SJSA1 (cell line): Measurements from ENCODE around the gene RRAS. TPM values are rescaled to one million over a fixed set of nuclear protein-coding genes. Genes with fewer than 3 reads are reported as not detected.

Source experiments
- DNase-seq, 2 experiments: peaks; one replicate each; pipeline ENCODE4 v3.0.0-alpha.2; 2015 to 2020; ENCODE audit warnings: low spot score in 2 of 2, low read depth in 1 of 2
- H3K27ac ChIP-seq: fragments of 250-450 bp; sonication (Bioruptor Pico); 2 replicates; pipeline ENCODE4 v1.5.1; 2020; ENCODE audit warnings: mild to moderate bottlenecking, moderate library complexity
- H3K27me3 ChIP-seq: fragments of 250-450 bp; sonication (Bioruptor Pico); replicated peaks from 2 replicates; pipeline ENCODE4 v1.5.1; 2020; ENCODE audit warnings: mild to moderate bottlenecking, moderate library complexity
- H3K36me3 ChIP-seq: fragments of 250-450 bp; sonication (Bioruptor Pico); 2 replicates; pipeline ENCODE4 v1.5.1; 2020; ENCODE audit warnings: mild to moderate bottlenecking
- H3K4me1 ChIP-seq: fragments of 250-450 bp; sonication (Bioruptor Pico); replicated peaks from 2 replicates; pipeline ENCODE4 v1.6.1; 2021; ENCODE audit warnings: mild to moderate bottlenecking
- H3K4me3 ChIP-seq: fragments of 250-450 bp; sonication (Bioruptor Pico); 2 replicates; pipeline ENCODE4 v1.5.1; 2020; ENCODE audit warnings: mild to moderate bottlenecking
- H3K9me3 ChIP-seq: fragments of 250-450 bp; sonication (Bioruptor Pico); replicated peaks from 2 replicates; pipeline ENCODE4 v1.5.1; 2020; ENCODE audit warnings: mild to moderate bottlenecking
- total RNA-seq: library from RNA; depleted of rRNA; stranded (reverse); fragments of >200 nt; shearing (Covaris generic); gene quantifications from 2 replicates; pipeline ENCODE4 v1.2.3, GENCODE V29; 2014

RRAS gene
- total RNA-seq, 1 experiment from 2014 or later = 30.6 TPM

- Histone ChIP-seq H3K9me3 (no peaks in the 10 kb centered on the region), H3K4me1 (peaks cover 20% of the 10 kb centered on the region), H3K4me3 (peak within 1 kb of the TSS; percentile 56), H3K27me3 (no peaks in the 10 kb centered on the region), H3K36me3 (peaks cover 56% of the 10 kb centered on the region), H3K27ac (peak within 1 kb of the TSS; percentile 12)
- peak; percentile 94 to 98 for DNase-seq
Measured at GRCh38 chr19:49665351-49666119, 25.6 kb upstream of the RRAS start, which contains the start of the genes BCL2L12 and IRF3. Gene BCL2L12, plus strand, starts transcription at chr19:49665933. Its CDS starts 760 bp downstream, at chr19:49666693. Gene IRF3, minus strand, starts transcription at chr19:49665857. Its CDS starts 1,019 bp downstream, at chr19:49664838.

- Histone ChIP-seq H3K27ac (peak overlapping the region; percentile 11), H3K9me3 (no peaks in the 10 kb centered on the region), H3K36me3 (peaks cover 56% of the 10 kb centered on the region), H3K4me3 (peak overlapping the region; percentile 56), H3K4me1 (peaks cover 20% of the 10 kb centered on the region), H3K27me3 (no peaks in the 10 kb centered on the region)
- DNase-seq = no peak
Measured at GRCh38 chr19:49665036-49665350, 25.1 kb upstream of the RRAS start.

- no peaks in the 10 kb centered on the region for H3K27me3 ChIP-seq
- DNase-seq = peak; percentile 80 to 91
- H3K4me3 ChIP-seq = peak overlapping the region; percentile 56
- H3K4me1 ChIP-seq = peaks cover 20% of the 10 kb centered on the region
- H3K27ac ChIP-seq = 0 out of 2 replicates have a peak overlapping the region, but pooled peaks have one; percentile 12
- no peaks in the 10 kb centered on the region for H3K9me3 ChIP-seq
- H3K36me3 ChIP-seq = peaks cover 57% of the 10 kb centered on the region
Measured at GRCh38 chr19:49664171-49665035, 24.5 kb upstream of the RRAS start.

DNA sequence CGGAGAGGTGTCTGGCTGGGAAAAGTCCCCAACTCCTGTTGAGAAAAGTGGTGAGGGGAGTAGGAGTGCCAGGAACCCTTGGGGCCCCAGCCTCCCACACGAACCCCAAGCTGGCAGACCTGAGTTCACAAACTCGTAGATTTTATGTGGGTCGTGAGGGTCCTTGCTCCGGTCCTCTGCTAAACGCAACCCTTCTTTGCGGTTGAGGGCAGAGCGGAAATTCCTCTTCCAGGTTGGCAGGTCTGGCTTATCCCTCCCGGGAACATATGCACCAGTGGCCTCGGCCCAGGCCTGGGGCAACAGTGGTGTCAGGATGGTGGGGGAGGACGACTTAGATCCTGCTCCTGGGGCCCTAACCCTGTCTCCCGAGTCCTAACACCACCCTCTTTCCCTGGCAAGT is 23.3 kb upstream of the RRAS start:
- H3K36me3 ChIP-seq = peaks cover 59% of the 10 kb centered on the region
- H3K4me3 ChIP-seq = no peak overlapping the region
- DNase-seq = no peak
- no peak overlapping the region for H3K27ac ChIP-seq
- no peaks in the 10 kb centered on the region for H3K27me3 ChIP-seq
- peaks cover 20% of the 10 kb centered on the region for H3K4me1 ChIP-seq
- H3K9me3 ChIP-seq = no peaks in the 10 kb centered on the region

- H3K4me1 ChIP-seq = peaks cover 15% of the 10 kb centered on the region
- H3K4me3 ChIP-seq = no peak overlapping the region
- no peaks in the 10 kb centered on the region for H3K9me3 ChIP-seq
- no peak for DNase-seq
- H3K36me3 ChIP-seq = peaks cover 63% of the 10 kb centered on the region
- H3K27ac ChIP-seq = no peak overlapping the region
- H3K27me3 ChIP-seq = no peaks in the 10 kb centered on the region
Measured at GRCh38 chr19:49662011-49662410, 22.1 kb upstream of the RRAS start.

DNA sequence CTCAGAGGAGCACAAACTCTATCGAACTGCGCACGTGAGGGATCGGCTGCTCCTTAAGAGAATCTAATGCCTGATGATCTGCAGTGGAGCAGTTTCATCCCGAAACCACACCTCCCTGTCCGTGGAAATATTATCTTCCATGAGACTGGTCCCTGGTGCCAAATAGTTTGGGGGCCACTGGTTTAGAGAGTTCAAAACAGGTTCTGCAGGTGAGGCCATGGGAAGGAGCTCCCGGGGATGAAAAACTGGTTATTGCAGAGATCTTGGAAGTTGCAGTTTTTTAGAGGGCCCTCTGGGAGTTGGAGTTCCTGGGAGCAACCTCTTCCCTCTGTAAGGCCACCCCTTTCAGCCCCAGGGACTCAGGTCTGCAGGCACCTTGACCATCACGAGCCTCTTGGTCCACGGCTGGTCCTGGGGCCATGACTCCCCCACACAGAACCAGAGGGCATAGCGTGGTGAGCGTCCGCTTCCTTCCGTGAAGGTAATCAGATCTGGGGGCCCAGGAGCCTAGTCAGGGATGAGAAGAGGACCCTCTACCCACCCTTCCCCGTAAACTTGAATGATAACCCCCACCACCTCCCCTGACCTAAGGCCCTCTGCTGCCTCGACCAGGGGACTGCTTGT is 20.5 kb upstream of the RRAS start:
- H3K27ac ChIP-seq = no peak overlapping the region
- no peaks in the 10 kb centered on the region for H3K27me3 ChIP-seq
- no peaks in the 10 kb centered on the region for H3K9me3 ChIP-seq
- no peak for DNase-seq
- H3K4me1 ChIP-seq = peaks cover 6% of the 10 kb centered on the region; the same call in 1 of the 2 replicates
- H3K36me3 ChIP-seq = peaks cover 76% of the 10 kb centered on the region
- H3K4me3 ChIP-seq = no peak overlapping the region

DNA sequence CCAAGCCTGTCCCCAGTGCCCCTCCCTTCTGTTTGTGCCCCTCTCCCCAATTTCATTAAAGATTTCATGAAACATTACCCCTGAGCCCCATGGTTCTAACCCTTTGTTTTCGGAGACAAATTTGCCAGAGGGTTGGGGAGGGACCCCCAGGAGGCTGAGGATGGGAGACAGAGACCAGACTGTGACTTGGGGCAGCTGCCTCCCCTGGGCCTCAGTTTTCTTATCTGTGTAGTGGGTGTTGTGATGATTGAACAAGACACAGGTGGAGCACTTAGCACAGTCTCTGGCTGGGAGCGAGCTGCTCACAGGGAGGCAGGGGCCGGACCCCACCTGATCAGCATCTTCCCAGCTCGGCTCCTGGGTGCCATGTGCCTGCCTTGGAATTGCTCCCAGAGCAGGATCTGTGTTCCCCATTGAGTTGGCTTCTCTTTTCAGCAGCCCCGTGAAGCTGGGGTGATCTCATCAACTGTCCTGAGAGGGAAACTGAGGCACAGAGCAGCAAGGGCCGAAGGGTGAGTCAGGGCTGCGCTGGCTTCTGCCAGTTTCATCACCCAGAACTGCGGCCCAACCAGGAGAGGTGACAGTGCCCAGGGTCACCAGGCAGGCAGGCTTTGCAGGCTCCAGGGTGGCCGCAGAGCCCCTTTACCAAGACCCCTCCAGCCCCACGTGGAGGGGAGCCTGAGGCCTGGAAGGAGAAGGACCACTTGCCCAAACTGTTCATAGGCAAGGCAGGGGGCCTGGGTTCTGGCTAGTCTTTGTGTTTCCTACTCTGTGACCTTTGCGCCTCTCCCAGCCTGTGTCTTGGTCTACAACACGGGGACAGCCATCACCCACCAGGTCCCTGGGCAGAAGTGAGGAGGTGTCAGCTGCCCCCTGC is 18.9 kb upstream of the RRAS start:
- H3K4me3 ChIP-seq = no peak overlapping the region
- no peak overlapping the region for H3K27ac ChIP-seq
- no peaks in the 10 kb centered on the region for H3K27me3 ChIP-seq
- H3K4me1 ChIP-seq = peaks cover 1% of the 10 kb centered on the region; the same call in 1 of the 2 replicates
- H3K9me3 ChIP-seq = no peaks in the 10 kb centered on the region
- peaks cover 90% of the 10 kb centered on the region for H3K36me3 ChIP-seq
- DNase-seq = no peak

GRCh38 chr19:49658139-49658517 is 18.2 kb upstream of the RRAS start:
- Histone ChIP-seq H3K9me3 (no peaks in the 10 kb centered on the region), H3K27ac (no peak overlapping the region), H3K4me3 (no peak overlapping the region), H3K4me1 (no peaks in the 10 kb centered on the region), H3K27me3 (no peaks in the 10 kb centered on the region), H3K36me3 (peaks cover 93% of the 10 kb centered on the region)
- no peak for DNase-seq

- no peaks in the 10 kb centered on the region for H3K9me3 ChIP-seq
- H3K4me1 ChIP-seq = no peaks in the 10 kb centered on the region
- H3K36me3 ChIP-seq = peaks cover 92% of the 10 kb centered on the region
- H3K27ac ChIP-seq = no peak overlapping the region
- no peak for DNase-seq
- H3K27me3 ChIP-seq = no peaks in the 10 kb centered on the region
- no peak overlapping the region for H3K4me3 ChIP-seq
Measured at GRCh38 chr19:49657493-49658138, 17.7 kb upstream of the RRAS start.

DNA sequence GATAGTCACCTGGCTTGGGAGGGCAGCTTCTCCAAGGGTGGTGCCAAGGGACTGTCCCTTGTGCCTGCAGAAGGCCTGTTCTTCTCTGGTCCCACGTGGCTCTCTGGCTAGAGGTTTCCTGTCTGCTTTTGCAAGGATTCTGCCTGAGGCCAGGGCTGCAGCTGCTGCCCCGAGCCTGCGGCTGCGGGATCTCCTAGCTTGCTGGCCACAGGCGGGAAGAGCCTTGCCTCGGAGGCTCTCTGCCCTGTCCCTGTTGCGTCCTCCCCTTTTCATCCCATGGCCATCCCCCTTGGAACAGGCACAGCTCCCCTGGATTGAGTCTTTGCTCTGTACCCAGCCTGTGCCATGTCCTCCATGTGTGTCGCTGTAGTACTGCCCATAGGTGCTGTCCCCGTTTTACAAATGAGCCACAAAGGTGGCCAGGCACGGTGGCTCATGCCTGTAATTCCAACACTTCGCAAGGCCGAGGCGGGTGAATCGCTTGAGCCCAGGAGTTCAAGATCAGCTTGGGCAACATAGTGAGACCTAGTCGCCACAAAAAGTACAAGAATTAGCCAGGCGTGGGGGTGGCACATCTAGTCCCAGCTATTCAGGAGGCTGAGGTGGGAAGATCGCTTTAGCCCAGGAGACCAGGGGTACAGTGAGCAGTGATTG is 16.6 kb upstream of the RRAS start:
- peaks cover 88% of the 10 kb centered on the region for H3K36me3 ChIP-seq
- no peak overlapping the region for H3K4me3 ChIP-seq
- DNase-seq = no peak
- no peaks in the 10 kb centered on the region for H3K9me3 ChIP-seq
- no peaks in the 10 kb centered on the region for H3K27me3 ChIP-seq
- H3K27ac ChIP-seq = no peak overlapping the region
- H3K4me1 ChIP-seq = no peaks in the 10 kb centered on the region

- H3K27ac ChIP-seq = no peak overlapping the region
- H3K9me3 ChIP-seq = no peaks in the 10 kb centered on the region
- no peak for DNase-seq
- peaks cover 87% of the 10 kb centered on the region for H3K36me3 ChIP-seq
- no peak overlapping the region for H3K4me3 ChIP-seq
- no peaks in the 10 kb centered on the region for H3K27me3 ChIP-seq
- H3K4me1 ChIP-seq = no peaks in the 10 kb centered on the region
Measured at GRCh38 chr19:49655570-49656455, 15.9 kb upstream of the RRAS start.

- no peak for DNase-seq
- H3K27ac ChIP-seq = no peak overlapping the region
- H3K27me3 ChIP-seq = no peaks in the 10 kb centered on the region
- H3K4me1 ChIP-seq = no peaks in the 10 kb centered on the region
- no peak overlapping the region for H3K4me3 ChIP-seq
- H3K36me3 ChIP-seq = peaks cover 87% of the 10 kb centered on the region
- H3K9me3 ChIP-seq = no peaks in the 10 kb centered on the region
Measured at GRCh38 chr19:49654581-49654980, 14.6 kb upstream of the RRAS start.
